Activated CD8-positive, alpha-beta memory T cell treated with anti-CD3 and anti-CD28 coated beads, Interleukin-2, amount 10 ng/mL, durations not matched to agents 7 days and 5 days (primary cell): Measurements from ENCODE around the gene CARNS1. TPM values are rescaled to one million over a fixed set of nuclear protein-coding genes. Genes with fewer than 3 reads are reported as not detected.
A peak's percentile ranks its signal among the peaks of the same experiment; 100 is the strongest.

Experiments
- ATAC-seq: fragments of 150-1000 bp; cut with Tn5 transposase; one replicate; pipeline ENCODE4 v1.10.0; 2021; ENCODE audit warnings: moderate library complexity
- CTCF ChIA-PET: fragments of 350-600 bp; sonication (Branson Sonifier 250); formaldehyde crosslinking; loops from one replicate; lab custom pipeline; 2021; ENCODE audit warnings: antibody characterized with exemption; lab: Charles Lee
- DNase-seq: peaks from one replicate; pipeline ENCODE4 v3.0.0-alpha.2; 2020
- H3K27ac Mint-ChIP-seq: one replicate; pipeline ENCODE4 v1.8.0; 2021; ENCODE audit warnings: mild to moderate bottlenecking, mixed read lengths
- H3K27me3 Mint-ChIP-seq: one replicate; pipeline ENCODE4 v1.8.0; 2021; ENCODE audit warnings: mixed read lengths
- H3K36me3 Mint-ChIP-seq: one replicate; pipeline ENCODE4 v1.8.0; 2021; ENCODE audit warnings: mild to moderate bottlenecking, mixed read lengths
- H3K4me1 Mint-ChIP-seq: one replicate; pipeline ENCODE4 v1.8.0; 2021; ENCODE audit warnings: mixed read lengths
- H3K4me3 Mint-ChIP-seq: one replicate; pipeline ENCODE4 v1.8.0; 2021; ENCODE audit warnings: mild to moderate bottlenecking, moderate library complexity, mixed read lengths
- H3K9me3 Mint-ChIP-seq: one replicate; pipeline ENCODE4 v1.8.0; 2022; ENCODE audit warnings: low read depth, mixed read lengths
- total RNA-seq, 2 experiments: library from RNA; stranded (reverse); gene quantifications; one replicate each; pipeline ENCODE4 v1.2.3, GENCODE V29; 2021

CARNS1 gene
- total RNA-seq, 2 experiments from 2014 or later = 1.3 TPM

- Mint-ChIP-seq H3K4me1 (peaks cover 50% of the 10 kb centered on the region), H3K9me3 (no peaks in the 10 kb centered on the region), H3K4me3 (no peak overlapping the region), H3K36me3 (no peaks in the 10 kb centered on the region), H3K27ac (no peak overlapping the region), H3K27me3 (peaks cover 66% of the 10 kb centered on the region)
- DNase-seq = no peak
- CTCF ChIA-PET = interaction anchor here (0.8 to 32.6 kb wide), 5 partner anchors 4 to 256 kb away, joined by 3 to 1153 read pairs (median 9); partner anchors contain the start of genes CLCF1, POLD4 and RAD9A
- peak; percentile 3 for ATAC-seq
Measured at GRCh38 chr11:67372321-67372992, 43.0 kb upstream of the CARNS1 start.

- CTCF ChIA-PET = interaction anchor here (0.7 to 32.6 kb wide), 8 partner anchors 3 to 257 kb away, joined by 3 to 1153 read pairs (median 6); partner anchors contain the start of genes CLCF1, PITPNM1, POLD4 and PPP1CA
- Mint-ChIP-seq H3K27me3 (peaks cover 70% of the 10 kb centered on the region), H3K36me3 (no peaks in the 10 kb centered on the region), H3K4me3 (peak within 1 kb of the TSS; percentile 72), H3K27ac (peak within 1 kb of the TSS; percentile 65), H3K9me3 (no peaks in the 10 kb centered on the region), H3K4me1 (peaks cover 45% of the 10 kb centered on the region)
- DNase-seq (no peak), ATAC-seq (peak; percentile 37)
Measured at GRCh38 chr11:67372993-67373647, 42.4 kb upstream of the CARNS1 start, which contains the start of gene CLCF1. Gene CLCF1, minus strand, starts transcription at chr11:67373598. Its CDS starts 59 bp downstream, at chr11:67373539.

DNA sequence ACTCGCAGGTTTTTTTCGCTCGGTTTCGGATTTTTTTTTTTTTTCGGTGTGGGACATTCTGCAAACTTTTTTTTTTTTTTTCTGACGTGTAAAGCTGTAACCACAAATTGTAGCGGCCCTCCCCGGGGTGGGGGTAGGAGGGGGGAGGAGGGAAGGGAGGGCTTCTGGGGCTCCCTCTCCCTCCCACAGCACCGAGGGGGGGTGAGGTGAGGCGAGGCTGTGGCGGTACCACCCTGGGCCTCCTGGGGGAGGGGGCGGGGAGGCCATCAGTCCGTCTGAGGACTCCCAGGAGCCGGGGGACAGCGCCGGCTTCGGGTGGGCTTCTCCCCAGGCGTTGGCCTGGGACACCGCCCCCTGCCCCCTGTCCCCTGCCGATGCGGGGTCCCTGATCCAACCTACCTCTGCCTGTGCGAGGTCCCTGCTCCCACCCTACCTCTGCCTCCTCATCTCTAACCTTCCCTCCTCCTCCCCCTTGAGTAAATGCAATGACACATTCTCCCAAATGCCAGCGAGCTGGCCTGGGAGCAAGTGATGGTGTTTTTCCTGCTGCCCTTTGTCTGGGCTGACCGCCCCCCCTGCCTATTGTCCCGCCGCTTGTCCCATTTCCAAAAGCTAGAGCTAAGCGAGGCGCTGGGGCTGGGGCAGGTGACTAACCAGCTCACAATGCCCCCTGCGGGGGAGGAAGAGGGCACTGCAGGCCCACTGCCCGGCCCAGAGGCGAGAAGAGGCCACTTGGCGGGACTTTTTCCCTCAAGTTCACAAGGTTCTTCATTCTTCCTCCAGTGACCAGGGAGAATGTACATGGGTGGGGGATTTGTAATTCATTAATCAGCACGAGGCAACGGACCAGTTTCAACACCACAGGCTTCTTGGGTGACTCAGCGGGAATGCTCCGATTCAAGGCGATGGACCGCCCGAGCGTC is 41.6 kb upstream of the CARNS1 start:
- H3K27me3 Mint-ChIP-seq = peaks cover 71% of the 10 kb centered on the region
- H3K27ac Mint-ChIP-seq = peak overlapping the region; percentile 65
- peak; percentile 78 for DNase-seq
- no peaks in the 10 kb centered on the region for H3K36me3 Mint-ChIP-seq
- CTCF ChIA-PET = interaction anchor here (0.6 to 32.6 kb wide), 11 partner anchors 3 to 258 kb away, joined by 3 to 1153 read pairs (median 4); partner anchors contain the start of genes CLCF1, PITPNM1, POLD4 and PPP1CA
- H3K9me3 Mint-ChIP-seq = no peaks in the 10 kb centered on the region
- peaks cover 37% of the 10 kb centered on the region for H3K4me1 Mint-ChIP-seq
- peak overlapping the region; percentile 72 for H3K4me3 Mint-ChIP-seq
- ATAC-seq = peak; percentile 48

DNA sequence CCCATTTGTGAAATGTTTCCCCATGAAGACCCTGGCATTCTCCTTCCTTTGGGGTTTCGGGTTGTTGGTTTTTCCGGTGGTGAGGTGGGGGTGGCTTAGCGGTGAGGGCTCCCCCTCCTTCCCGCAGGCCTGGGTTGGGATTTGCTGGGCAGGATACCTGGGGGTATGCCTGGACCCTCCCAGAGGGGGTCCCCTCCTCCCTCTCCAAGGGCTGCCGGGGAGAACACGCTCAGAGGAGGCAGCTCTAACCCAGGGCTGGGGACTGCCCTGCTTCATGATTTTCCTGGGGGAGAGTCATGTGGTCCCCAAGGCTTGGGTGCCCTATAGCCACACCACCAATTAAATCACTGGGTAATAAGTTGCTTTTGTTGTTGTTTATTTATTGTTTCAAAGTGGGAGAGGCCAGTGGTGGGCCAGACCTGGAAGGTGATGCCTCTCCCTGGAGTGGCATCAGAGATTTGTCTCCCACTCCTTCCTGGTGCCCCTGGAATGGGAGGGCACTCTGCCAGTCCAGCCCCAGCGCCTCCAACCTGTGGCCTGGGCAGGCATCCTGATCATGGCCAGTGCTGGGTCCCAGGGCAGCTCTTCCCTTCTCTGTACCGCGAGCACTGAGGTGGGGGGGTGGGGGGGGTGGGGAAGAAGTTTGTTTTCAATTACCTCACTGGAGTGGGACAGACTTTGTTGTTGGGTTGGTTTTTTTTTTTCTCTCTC is 40.8 kb upstream of the CARNS1 start:
- Mint-ChIP-seq H3K9me3 (no peaks in the 10 kb centered on the region), H3K27me3 (peaks cover 63% of the 10 kb centered on the region), H3K36me3 (no peaks in the 10 kb centered on the region), H3K4me1 (peaks cover 29% of the 10 kb centered on the region), H3K27ac (no peak overlapping the region), H3K4me3 (no peak overlapping the region)
- ATAC-seq (no peak), DNase-seq (no peak)
- CTCF ChIA-PET = interaction anchor here (0.9 to 32.6 kb wide), 8 partner anchors 2 to 63 kb away, joined by 3 to 1153 read pairs (median 6); partner anchors contain the start of genes CLCF1, POLD4, PPP1CA and PTPRCAP

DNA sequence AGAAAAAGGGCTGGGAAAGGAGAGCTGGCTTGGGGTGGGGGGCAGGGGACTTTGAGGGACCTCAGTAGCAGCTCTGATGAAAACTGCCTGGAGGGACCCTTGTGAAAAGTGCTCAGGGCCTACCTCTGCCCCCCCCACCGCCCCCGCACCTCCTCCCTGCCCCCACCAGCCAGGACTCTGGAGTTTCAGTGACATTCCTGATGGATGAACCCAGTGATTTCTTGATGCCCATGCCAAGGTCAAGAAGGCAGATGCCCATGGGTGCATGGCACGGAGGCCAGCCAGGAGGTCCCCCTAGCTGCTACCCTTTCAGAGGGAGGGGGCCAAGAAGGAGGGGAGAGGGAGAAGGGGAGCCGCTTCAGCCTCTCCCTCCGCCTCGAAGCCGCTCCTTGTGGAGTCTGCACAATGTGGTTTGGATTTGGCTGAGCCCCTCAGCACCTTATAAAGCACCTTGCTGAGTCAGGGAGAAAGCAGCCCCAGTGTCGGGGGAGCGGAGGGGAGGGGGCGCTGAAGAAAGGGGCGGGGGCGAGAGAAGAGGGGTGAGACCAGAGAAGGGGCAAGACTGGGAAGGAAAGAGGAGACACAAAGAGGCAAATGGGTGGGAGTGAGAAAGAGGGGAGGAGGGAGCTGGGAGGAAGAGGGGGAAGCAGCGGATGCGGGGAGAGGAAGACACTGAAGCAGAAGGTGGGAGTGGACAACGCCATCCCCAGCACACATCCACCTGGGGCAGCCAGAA is 40.0 kb upstream of the CARNS1 start:
- Mint-ChIP-seq H3K27me3 (peaks cover 55% of the 10 kb centered on the region), H3K36me3 (no peaks in the 10 kb centered on the region), H3K27ac (no peak overlapping the region), H3K4me3 (no peak overlapping the region), H3K4me1 (peaks cover 23% of the 10 kb centered on the region), H3K9me3 (no peaks in the 10 kb centered on the region)
- ATAC-seq (no peak), DNase-seq (no peak)
- CTCF ChIA-PET = interaction anchor here (1.0 to 32.6 kb wide), 4 partner anchors 14 to 114 kb away, joined by 3 to 1153 read pairs (median 6); partner anchors contain the start of genes CLCF1 and POLD4

- Mint-ChIP-seq H3K4me1 (peaks cover 21% of the 10 kb centered on the region), H3K27me3 (peaks cover 54% of the 10 kb centered on the region), H3K9me3 (no peaks in the 10 kb centered on the region), H3K27ac (no peak overlapping the region), H3K4me3 (no peak overlapping the region), H3K36me3 (no peaks in the 10 kb centered on the region)
- CTCF ChIA-PET = interaction anchor here (0.8 to 32.6 kb wide), 5 partner anchors 11 to 114 kb away, joined by 3 to 1153 read pairs (median 5); partner anchors contain the start of genes CLCF1 and POLD4
- no peak for ATAC-seq
- DNase-seq = no peak
Measured at GRCh38 chr11:67376063-67376820, 39.2 kb upstream of the CARNS1 start.

GRCh38 chr11:67376873-67377808 is 38.3 kb upstream of the CARNS1 start:
- Mint-ChIP-seq H3K27ac (no peak overlapping the region), H3K27me3 (peaks cover 47% of the 10 kb centered on the region), H3K36me3 (no peaks in the 10 kb centered on the region), H3K4me1 (peaks cover 18% of the 10 kb centered on the region), H3K4me3 (no peak overlapping the region), H3K9me3 (no peaks in the 10 kb centered on the region)
- CTCF ChIA-PET = interaction anchor here (0.8 to 32.6 kb wide), 4 partner anchors 10 to 99 kb away, joined by 3 to 1153 read pairs (median 5); partner anchors contain the start of genes CLCF1 and POLD4
- ATAC-seq (no peak), DNase-seq (no peak)

GRCh38 chr11:67378544-67378943 is 36.9 kb upstream of the CARNS1 start:
- CTCF ChIA-PET = interaction anchor here (2.0 to 32.6 kb wide), 3 partner anchors 17 to 116 kb away, joined by 7 to 1153 read pairs (median 8); partner anchors contain the start of genes CLCF1 and POLD4
- no peak for ATAC-seq
- Mint-ChIP-seq H3K9me3 (no peaks in the 10 kb centered on the region), H3K4me3 (no peak overlapping the region), H3K36me3 (no peaks in the 10 kb centered on the region), H3K27ac (no peak overlapping the region), H3K4me1 (peaks cover 19% of the 10 kb centered on the region), H3K27me3 (peaks cover 46% of the 10 kb centered on the region)
- no peak for DNase-seq

- H3K27me3 Mint-ChIP-seq = peaks cover 45% of the 10 kb centered on the region
- ATAC-seq = no peak
- no peaks in the 10 kb centered on the region for H3K36me3 Mint-ChIP-seq
- peaks cover 13% of the 10 kb centered on the region for H3K4me1 Mint-ChIP-seq
- DNase-seq = no peak
- H3K4me3 Mint-ChIP-seq = no peak overlapping the region
- H3K9me3 Mint-ChIP-seq = no peaks in the 10 kb centered on the region
- H3K27ac Mint-ChIP-seq = no peak overlapping the region
- CTCF ChIA-PET = interaction anchor here (1.2 to 32.6 kb wide), 6 partner anchors 18 to 117 kb away, joined by 3 to 1153 read pairs (median 22); partner anchors contain the start of genes CLCF1 and POLD4
Measured at GRCh38 chr11:67379061-67380058, 36.1 kb upstream of the CARNS1 start.
